Germinal center (tissue), 1 donor: Measurements from ENCODE around the gene ATXN1.
A peak's percentile ranks its signal among the peaks of the same experiment; 100 is the strongest.

ENCODE experiments used
- DNase-seq: peaks from one replicate; pipeline ENCODE4 v3.0.0; 2012; ENCODE audit warnings: mixed read lengths, low spot score

Gene ATXN1

GRCh38 chr6:16359563-16359962 lies 401.7 kb downstream of the ATXN1 start:
- DNase-seq: no peak

DNA sequence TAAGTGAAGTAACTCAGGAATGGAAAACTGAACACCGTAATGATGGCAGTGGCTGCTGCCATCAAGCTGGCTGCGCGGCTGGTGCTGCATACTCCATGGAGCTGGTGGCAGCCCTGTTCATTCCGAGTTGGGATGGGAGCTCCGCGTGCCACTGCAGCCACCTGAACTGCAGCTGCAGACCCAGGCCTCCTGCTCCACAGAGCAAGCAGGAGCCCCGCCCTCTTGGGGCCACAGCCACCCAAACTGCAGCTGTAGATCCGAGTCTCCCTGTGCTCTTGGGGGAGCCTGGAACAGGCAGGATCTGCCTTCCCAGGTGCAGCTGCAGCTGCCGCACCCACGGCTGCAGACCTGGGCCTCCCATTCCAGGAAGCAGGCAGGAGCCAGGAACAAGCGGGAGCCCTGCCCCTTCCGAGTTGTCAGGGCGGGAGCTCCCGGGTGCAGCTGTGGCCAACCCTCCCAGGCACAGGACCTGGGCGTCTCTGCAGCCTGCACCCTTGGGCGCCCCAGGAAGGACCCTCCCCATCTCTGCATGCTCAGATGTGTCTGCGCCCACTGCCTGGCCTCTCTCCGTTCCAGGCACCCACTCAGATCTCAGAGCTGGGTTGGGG lies 402.6 kb downstream of the ATXN1 start:
- no peak for DNase-seq

DNA sequence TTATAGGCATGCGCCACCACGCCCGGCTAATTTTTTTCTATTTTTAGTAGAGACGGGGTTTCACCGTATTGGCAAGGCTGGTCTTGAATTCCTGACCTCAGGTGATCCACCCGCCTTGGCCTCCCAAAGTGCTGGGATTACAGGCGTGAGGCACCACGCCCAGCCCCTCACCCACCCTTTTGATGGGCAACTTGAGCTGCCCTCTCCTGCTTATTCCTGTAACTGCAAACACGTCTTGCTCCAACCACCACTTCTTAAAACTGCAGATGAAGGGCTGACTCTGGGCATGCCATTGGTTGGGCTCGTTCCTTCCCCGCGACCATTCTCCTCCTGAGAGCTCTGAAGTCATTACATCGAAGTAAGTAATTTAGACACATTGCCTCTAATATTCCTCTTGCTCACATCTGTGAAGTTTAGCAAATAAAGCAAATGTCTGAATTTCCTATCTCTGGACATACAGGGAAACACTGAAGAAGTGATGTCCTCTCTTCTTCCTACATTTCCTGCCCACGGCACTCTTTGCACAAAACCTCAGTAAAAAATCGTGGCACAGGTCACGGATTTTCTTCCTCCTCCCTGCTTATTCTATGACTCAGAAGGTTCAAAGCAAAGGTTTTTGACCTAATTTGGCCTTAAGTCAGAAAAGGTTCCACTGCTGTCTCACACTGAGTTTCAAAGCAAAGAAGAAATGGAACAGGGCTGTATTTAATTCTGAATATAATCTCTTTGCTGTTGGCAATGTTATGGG lies 405.4 kb downstream of the ATXN1 start:
- DNase-seq: no peak

GRCh38 chr6:16355238-16355637 lies 406.0 kb downstream of the ATXN1 start:
- DNase-seq: no peak

DNA sequence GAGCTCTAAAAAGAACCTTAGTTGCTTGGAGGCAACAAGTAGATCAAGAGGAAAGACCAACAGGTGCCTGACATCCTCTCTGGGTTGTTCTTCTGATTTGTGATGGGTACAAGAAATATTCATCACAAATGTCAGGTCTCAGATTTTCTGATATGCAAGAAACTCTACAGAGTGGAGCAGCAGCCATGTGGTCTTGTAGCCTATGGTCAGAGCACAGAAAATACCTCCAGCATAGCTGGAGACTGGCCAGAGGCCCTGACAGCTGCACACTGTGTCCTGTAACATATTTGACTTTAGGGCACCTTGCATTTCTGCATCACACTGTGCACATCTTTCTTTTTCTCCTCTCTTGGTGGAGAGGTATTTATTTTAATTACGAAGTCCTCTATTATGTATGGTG lies 406.6 kb downstream of the ATXN1 start:
- DNase-seq: no peak

DNA sequence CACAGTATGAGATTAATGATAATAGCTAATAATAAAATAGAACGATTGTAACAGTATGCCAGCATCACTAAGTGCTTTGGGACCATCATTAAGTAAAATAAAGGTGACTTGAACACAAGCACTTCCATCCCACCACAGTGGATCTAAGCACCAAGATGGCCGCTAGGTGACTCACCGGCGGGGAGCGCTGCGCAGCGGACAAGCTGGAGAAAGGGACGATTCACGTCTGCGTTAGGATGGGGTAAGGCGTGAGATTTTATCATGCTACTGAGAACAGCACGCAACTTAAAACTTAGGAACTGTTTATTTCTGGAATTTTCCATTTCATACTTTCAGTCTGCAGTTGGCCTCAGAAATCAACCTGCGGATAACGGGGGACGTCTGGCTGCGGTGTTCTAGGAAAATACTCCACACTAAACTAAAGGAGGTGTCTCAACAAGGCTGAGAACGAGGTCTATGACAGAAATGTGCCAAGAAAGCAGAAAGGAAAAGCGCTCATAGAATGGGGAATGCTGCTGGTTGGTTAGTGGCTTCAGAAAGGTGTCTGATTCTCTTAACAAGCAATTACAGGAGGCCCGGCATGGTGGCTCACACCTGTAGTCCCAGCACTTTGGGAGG lies 408.3 kb downstream of the ATXN1 start:
- DNase-seq: no peak

GRCh38 chr6:16352258-16352635 lies 409.0 kb downstream of the ATXN1 start:
- DNase-seq: no peak

- no peak for DNase-seq
These were observed 411.7 kb downstream of the ATXN1 start for GRCh38 chr6:16349544-16349943.

DNA sequence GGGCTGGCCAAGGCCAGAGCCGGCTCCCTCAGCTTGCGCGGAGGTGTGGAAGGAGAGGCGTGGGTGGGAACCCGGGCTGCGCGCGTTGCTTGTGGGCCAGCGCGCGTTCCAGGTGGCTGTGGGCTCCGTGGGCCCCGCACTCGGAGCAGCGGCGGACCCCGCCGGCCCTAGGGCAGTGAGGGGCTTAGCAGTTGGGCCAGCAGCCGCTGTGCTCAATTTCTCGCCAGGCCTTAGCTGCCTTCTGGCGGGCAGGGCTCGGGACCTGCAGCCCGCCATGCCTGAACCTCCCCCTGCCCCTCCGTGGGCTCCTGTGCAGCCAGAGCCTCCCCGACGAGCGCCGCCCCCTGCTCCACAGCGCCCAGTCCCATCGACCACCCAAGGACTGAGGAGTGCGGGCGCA lies 414.4 kb downstream of the ATXN1 start:
- DNase-seq: no peak

- no peak for DNase-seq
These were observed 415.6 kb downstream of the ATXN1 start for GRCh38 chr6:16345449-16346330.

GRCh38 chr6:16344756-16345155 lies 416.5 kb downstream of the ATXN1 start:
- no peak for DNase-seq

GRCh38 chr6:16343593-16343992 lies 417.7 kb downstream of the ATXN1 start:
- no peak for DNase-seq

GRCh38 chr6:16339265-16339587 lies 422.0 kb downstream of the ATXN1 start:
- DNase-seq: no peak

DNA sequence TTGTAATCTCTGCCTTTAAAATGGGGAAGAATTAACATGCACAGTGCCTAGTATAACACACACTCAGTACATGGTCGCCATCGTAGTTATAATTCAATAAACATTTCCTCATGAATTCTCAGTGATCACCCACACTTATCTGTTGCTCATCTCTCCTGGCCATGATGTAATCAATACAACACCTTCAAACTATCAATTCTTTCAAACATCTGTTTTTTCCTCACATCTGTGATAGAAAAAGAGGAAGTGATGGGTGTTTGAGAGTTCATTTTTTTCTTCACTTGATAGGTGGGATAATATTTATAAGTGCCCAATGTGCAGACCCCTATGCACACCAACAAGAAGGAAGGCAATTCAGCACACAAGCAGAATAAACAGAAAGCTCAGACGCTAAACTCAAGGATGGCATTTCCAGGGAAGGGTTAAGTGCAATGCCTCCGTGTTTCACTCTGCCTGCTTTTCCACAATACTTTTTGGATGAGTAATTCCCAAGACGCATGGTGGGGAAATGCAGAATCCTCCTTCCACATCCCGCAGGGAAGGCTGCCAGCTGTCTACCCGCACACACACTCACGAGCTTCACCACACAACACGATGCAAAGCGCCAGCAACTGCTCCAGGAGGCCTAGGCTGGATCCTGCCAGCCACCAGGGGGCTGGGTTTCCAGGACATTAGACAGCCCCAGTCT lies 422.5 kb downstream of the ATXN1 start:
- peak; percentile 21 for DNase-seq

DNA sequence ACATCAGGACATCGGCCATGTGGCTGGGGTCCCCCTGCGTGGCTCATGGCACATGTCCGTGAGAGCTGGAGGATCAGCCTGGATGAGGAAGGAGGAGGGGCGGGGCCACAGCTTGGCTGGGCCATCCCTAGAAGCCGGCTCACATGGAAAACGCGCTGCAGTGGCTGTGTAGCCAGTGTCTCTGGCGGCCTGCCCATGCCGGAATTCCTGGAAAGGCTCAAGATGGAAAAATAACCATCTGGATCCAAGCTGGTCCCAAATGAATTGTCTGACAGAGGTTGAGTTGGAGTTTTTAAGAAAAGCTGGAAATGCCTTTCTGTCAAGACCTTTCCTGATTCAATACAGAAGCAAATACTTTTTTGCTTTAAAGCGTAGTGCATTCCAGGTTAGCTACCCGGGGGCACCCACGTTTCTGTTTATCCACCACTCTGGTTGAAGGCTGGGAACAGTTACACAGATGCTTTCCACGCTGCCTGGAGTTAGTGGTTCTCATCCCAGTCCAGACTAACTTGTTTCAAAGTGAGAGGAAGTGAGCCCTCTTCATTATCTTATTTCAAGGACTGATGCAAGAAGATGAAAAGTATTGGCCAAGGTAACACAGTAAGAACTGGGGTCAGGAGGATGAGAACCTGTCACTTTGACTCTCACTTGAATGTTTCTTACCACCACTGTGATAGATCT lies 423.8 kb downstream of the ATXN1 start:
- DNase-seq: no peak

- DNase-seq: no peak
These were observed 424.4 kb downstream of the ATXN1 start for GRCh38 chr6:16336911-16337294.

GRCh38 chr6:16336056-16336818 lies 425.0 kb downstream of the ATXN1 start:
- no peak for DNase-seq

- no peak for DNase-seq
These were observed 426.1 kb downstream of the ATXN1 start for GRCh38 chr6:16335176-16335575.

DNA sequence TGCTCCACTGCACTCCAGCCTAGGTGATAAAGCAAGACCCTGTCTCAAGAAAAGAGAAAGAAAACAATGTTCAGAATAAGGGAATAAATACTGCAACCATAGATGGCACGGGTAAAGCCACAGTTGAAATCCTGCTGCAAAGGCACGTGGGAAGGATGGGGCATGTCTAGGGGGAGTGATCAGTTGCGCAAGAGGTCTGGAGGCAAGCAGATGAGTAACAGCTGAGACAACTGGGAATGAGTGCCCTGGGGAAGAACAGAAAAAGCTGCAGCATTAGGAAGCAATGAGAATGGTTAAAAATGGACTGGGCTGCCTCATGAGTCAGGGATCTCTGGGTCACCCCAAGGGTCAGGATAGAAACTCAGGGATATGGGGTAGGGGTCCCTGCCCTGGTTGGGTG lies 426.6 kb downstream of the ATXN1 start:
- DNase-seq: no peak

GRCh38 chr6:16333580-16333979 lies 427.7 kb downstream of the ATXN1 start:
- no peak for DNase-seq

- peak; percentile 86 for DNase-seq
These were observed 429.1 kb downstream of the ATXN1 start for GRCh38 chr6:16332175-16332542.
